C1 segment of cervical spinal cord (tissue), 14 donors: ENCODE results near the gene BICRA.

Experiments used
- DNase-seq, 14 donors: peaks; one replicate each; lab custom pipeline; 2025; lab: John Stamatoyannopoulos, UW

BICRA gene

GRCh38 chr19:47693489-47693888 lies 84.6 kb downstream of the BICRA start:
- no peak for DNase-seq

- no peak for DNase-seq
Observed at GRCh38 chr19:47693903-47694302, 85.0 kb downstream of the BICRA start.

- no peak for DNase-seq
Observed at GRCh38 chr19:47694466-47695273, 85.7 kb downstream of the BICRA start.

GRCh38 chr19:47695533-47696262 lies 86.8 kb downstream of the BICRA start:
- no peak for DNase-seq

- DNase-seq = no peak
Observed at GRCh38 chr19:47696635-47697034, 87.7 kb downstream of the BICRA start.

- DNase-seq = peak in 13 of 14 donors; percentile 27 to 81 (median 64)
Observed at GRCh38 chr19:47697863-47698609, 89.1 kb downstream of the BICRA start.

- DNase-seq = no peak
Observed at GRCh38 chr19:47698631-47699359, 89.9 kb downstream of the BICRA start.

GRCh38 chr19:47699360-47699917 lies 90.5 kb downstream of the BICRA start:
- DNase-seq = peak in 4 of 14 donors; percentile 4 to 25 (median 16)

GRCh38 chr19:47700934-47701716 lies 92.2 kb downstream of the BICRA start:
- DNase-seq = no peak

GRCh38 chr19:47701717-47702552 lies 93.0 kb downstream of the BICRA start:
- DNase-seq = no peak

GRCh38 chr19:47702671-47703070 lies 93.7 kb downstream of the BICRA start:
- DNase-seq = no peak

GRCh38 chr19:47703301-47703700 lies 94.4 kb downstream of the BICRA start:
- no peak for DNase-seq

- no peak for DNase-seq
Observed at GRCh38 chr19:47704024-47704423, 95.1 kb downstream of the BICRA start.

GRCh38 chr19:47704656-47705055 lies 95.7 kb downstream of the BICRA start:
- DNase-seq = no peak

GRCh38 chr19:47707135-47707925 lies 98.4 kb downstream of the BICRA start:
- DNase-seq = peak in 8 of 14 donors; percentile 9 to 43 (median 20)

- no peak for DNase-seq
Observed at GRCh38 chr19:47711652-47712242, 102.8 kb downstream of the BICRA start.

GRCh38 chr19:47713046-47714021 lies 104.4 kb downstream of the BICRA start, which contains the start of gene EHD2:
EHD2 (plus strand) TSS chr19:47713422; CDS start chr19:47716613, 3,191 bp downstream.
- peak in 6 of 14 donors; percentile 4 to 61 (median 14) for DNase-seq
